C1 segment of cervical spinal cord (tissue), 14 donors: ENCODE data around the gene KCNK10.

Experiments used
- DNase-seq, 14 donors: peaks; one replicate each; lab custom pipeline; 2025; lab: John Stamatoyannopoulos, UW

KCNK10 gene

GRCh38 chr14:88228522-88229236 lies 94.4 kb downstream of the KCNK10 start:
- DNase-seq = no peak

GRCh38 chr14:88227693-88228092 lies 95.4 kb downstream of the KCNK10 start:
- DNase-seq = no peak

DNA sequence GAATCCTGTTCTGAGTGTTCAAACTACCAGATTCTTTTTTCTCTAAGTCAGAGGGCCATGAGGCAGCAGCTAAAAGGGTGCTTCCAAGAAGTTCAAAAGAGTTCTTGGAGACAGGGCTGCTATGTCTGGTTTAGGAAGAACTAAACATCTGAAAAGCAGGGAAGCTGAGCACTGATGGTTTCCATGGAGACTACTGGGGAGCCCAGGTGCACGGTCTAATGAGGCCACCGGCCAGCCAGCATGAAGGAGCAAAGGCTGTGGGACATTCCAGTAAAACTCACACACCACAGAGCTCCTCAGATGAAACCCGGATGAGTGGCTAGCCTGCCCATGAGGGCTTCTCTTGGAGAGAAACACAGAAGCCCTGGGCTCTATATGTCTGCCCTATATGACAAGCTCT lies 97.3 kb downstream of the KCNK10 start:
- peak in 1 of 14 donors; percentile 68 for DNase-seq

DNA sequence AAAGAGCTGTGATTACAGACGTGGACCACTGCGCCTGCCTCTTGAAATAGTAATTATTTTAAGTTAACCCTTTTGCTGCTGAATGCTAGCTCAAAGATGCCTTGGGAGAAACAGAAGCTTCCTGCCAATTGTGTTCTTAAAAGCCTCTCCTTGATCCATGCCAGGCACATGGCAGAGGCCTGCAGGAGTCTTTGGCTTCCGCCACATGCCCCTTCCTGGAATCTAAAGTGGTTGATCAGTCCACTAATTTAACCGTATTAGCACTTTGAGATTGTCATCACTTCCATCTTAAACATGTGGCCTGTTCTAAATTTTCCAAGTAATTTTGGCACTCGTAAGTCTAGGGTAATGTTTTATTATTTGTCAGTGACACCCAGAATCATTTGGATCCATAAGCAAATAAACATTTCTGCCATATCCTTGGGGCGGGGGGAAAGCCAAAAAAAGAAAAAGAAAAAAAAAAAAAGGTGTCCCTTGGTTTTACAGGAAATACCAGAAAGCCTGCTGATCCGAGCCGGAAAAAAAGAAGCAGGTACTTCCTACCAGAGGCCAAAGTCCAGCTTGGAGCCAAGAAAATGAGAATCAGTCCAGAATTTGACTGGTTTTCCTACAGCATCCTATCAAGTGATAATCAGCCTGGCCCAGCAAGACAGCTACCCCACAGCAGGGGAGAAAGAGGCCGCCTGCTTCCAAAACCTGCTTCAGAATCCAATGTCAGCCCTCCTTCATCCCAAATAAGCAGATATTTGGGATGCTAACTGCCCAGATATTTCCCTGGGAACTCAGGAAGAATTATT lies 104.8 kb downstream of the KCNK10 start:
- DNase-seq = peak in 1 of 14 donors; percentile 80

- DNase-seq = peak in 1 of 14 donors; percentile 73
Measured at GRCh38 chr14:88212691-88213090, 110.4 kb downstream of the KCNK10 start.

DNA sequence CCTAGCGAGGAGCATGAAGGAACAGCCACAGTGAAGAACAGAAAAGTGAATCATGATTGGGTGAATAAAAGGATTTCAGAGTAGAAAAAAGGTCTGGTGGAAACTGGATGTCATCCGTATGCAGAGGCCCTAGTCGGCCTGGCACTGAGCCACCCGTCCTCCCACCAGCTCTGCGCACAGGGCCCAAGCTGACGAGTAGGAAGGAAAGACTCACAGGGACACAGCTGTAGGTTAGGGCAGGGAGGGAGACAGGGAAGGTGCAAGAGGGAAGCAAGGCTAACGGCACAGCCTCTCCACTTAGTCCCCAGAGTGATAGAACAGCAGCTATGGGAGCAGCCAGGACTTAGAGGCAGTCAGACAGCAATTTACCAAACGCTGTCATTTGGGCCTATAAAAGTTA lies 112.6 kb downstream of the KCNK10 start:
- peak in 2 of 14 donors; percentile 3 to 54 for DNase-seq

DNA sequence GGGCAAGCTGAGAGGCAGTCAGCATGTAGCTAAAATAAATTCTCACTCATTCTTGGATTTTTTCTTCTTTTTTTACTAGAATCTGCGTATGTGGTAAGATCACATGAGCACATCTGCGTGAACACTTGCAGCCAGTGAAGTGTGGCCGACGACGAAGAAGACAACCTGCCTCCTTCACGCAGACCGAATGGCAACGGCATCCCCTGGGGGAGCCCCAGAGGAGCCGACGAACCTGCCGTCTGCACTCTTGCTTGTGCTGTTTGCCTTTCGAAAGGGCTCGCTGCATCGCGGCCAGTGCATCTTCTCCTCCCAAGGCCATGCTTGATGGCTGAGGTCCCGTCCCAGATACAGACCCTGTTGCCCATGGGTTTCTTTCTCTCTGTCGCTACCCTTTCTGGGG lies 113.8 kb downstream of the KCNK10 start:
- peak in 1 of 14 donors; percentile 26 for DNase-seq

- DNase-seq = no peak
Measured at GRCh38 chr14:88208858-88209257, 114.2 kb downstream of the KCNK10 start.

DNA sequence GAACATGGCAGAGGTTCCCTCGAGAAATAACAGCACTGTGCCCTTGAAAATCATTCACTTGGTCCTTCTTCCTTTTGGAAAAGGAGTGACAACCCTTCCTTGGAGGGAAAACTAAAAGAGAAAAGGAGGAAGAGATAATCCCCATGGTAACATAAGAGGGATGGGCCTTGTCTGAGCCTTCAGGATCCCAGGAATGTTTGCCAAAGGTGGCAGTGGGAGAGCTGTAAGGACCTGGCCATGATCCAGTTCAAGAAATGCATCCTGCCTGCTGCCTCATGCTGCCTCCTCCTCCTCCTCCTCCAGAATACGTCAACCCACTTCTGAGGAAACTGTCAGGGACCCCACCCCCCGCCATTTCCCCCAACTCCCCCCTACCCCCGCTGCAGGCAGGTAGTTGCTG lies 118.8 kb downstream of the KCNK10 start:
- peak in 1 of 14 donors; percentile 30 for DNase-seq

GRCh38 chr14:88203291-88203690 lies 119.8 kb downstream of the KCNK10 start:
- DNase-seq = no peak

GRCh38 chr14:88202286-88202685 lies 120.8 kb downstream of the KCNK10 start:
- DNase-seq = no peak

DNA sequence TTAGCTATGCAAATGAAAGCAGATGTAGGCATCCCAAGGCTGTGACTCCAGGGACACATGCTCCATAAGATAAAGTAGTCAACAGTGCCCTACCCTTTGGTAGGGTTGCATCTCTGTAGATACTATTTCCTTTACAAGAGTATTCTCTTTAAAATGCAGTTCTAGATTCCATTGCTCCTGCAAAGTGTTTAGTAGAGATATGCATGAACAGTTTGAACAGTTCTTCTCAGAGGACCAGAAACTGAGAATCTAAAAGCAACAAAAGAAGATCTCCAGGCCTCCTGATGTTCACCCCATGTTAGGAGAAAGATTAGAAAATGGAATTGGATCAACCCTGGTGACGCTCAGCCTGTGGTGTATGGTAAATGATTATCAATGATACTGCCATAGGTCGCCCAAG lies 121.2 kb downstream of the KCNK10 start:
- no peak for DNase-seq

DNA sequence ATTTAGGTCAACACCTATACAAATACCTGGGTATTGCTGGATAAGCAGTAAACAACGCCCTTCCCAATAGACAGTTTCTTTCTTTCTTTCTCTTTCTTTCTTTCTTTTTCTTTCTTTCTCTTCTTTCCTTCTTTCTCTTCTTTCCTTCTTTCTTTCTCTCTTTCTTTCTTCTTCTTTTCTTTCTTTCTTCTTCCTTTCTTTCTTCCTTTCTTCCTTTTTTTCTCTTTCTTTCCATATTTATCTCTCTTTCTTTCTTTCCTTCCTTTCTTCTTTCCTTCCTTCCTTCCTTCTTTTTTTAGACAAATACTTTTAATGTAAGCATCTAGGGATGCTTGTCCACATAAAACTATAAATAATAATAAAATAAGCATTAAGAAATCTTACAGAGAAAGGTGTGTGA lies 123.2 kb downstream of the KCNK10 start:
- DNase-seq = no peak

DNA sequence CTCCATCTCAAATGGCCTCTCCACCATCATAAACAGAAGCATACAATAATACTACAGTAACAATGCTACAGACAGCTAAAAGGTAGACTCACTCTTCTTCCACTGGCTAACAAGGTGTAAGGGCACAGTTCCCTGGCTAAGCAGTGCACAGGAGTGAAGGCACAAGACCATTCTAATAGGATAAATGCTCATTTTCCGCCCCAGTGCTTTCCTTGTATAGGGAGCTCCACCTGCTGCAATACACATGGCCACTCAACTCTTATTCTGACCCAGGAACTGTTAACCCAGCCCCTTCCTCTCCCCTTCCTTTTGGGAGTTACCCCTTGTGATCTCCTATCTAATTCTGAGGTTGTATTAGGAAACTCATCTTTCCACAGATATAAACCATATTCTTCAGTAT lies 124.6 kb downstream of the KCNK10 start:
- DNase-seq = no peak

- DNase-seq = no peak
Measured at GRCh38 chr14:88196925-88197324, 126.1 kb downstream of the KCNK10 start.

GRCh38 chr14:88196116-88196890 lies 126.8 kb downstream of the KCNK10 start:
- DNase-seq = no peak

GRCh38 chr14:88195676-88196075 lies 127.4 kb downstream of the KCNK10 start:
- peak in 4 of 14 donors; percentile 8 to 30 (median 15) for DNase-seq

GRCh38 chr14:88194531-88194930 lies 128.5 kb downstream of the KCNK10 start:
- no peak for DNase-seq

- DNase-seq = no peak
Measured at GRCh38 chr14:88191605-88192004, 131.5 kb downstream of the KCNK10 start.

GRCh38 chr14:88189417-88190191 lies 133.5 kb downstream of the KCNK10 start:
- DNase-seq = peak in 10 of 14 donors; percentile 27 to 89 (median 48)

DNA sequence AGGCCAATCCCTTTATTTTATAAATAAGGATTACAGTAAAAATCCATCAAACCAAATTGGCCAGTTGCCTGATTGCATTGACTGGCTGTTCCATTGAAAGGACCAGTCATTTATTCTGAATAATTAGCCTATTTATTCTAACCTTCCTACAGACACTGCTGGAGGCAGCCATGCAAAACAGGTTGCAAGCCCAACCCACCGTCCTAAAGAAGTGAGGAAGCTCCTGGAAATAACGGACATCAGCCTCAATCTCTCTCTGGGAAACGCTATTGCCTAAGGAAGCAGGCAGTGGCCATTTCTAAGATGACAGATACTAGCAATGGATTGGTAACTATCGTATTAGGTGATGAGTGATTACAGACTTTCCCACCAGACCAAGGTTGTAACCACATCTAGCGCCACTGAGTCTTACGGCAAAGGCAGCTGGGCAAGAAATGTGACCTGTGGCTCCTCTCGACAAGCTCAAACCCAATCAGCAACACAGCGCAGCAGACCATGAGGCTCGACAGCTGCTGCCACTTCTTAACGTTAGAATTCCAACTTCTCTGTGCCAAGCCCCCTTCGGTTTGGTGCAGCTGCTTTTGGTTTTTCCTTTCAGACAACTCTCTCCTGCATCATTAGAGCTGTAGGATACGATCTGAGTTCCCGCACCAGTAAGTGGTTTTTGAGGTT lies 134.2 kb downstream of the KCNK10 start:
- peak in 3 of 14 donors; percentile 46 to 83 (median 55) for DNase-seq
